Stomach (tissue), 4 donors: ENCODE results near the gene SPAG9.

ENCODE experiments used
- EP300 ChIP-seq: sonication (generic); formaldehyde crosslinking; IDR thresholded peaks from one replicate; pipeline ENCODE4 v1.6.1; 2017; ENCODE audit warnings: antibody characterized with exemption
- POLR2A ChIP-seq, 4 donors: fragments of 450-650 bp; IDR thresholded peaks; one replicate each; pipeline ENCODE4 v1.6.1; 2016; ENCODE audit warnings: antibody characterized with exemption in 4 of 4, control low read depth in 2 of 4, mild to moderate bottlenecking in 1 of 4, moderate library complexity in 1 of 4
- POLR2AphosphoS5 ChIP-seq, 3 donors: sonication (generic); formaldehyde crosslinking; IDR thresholded peaks; one replicate each; pipeline ENCODE4 v1.6.1; 2016; ENCODE audit warnings: antibody characterized with exemption in 3 of 3
- TF ChIP-seq, protein P1 (sequence below), 7 experiments: fragments of 450-650 bp in 4 of 7; fragments of 200-600 bp in 3 of 7; sonication (generic) in 3 of 7; IDR thresholded peaks; one replicate each; pipeline ENCODE4 v1.5.1; 2016 to 2019; ENCODE audit warnings: antibody characterized with exemption in 7 of 7, control low read depth in 2 of 7, mild to moderate bottlenecking in 1 of 7

DNA sequence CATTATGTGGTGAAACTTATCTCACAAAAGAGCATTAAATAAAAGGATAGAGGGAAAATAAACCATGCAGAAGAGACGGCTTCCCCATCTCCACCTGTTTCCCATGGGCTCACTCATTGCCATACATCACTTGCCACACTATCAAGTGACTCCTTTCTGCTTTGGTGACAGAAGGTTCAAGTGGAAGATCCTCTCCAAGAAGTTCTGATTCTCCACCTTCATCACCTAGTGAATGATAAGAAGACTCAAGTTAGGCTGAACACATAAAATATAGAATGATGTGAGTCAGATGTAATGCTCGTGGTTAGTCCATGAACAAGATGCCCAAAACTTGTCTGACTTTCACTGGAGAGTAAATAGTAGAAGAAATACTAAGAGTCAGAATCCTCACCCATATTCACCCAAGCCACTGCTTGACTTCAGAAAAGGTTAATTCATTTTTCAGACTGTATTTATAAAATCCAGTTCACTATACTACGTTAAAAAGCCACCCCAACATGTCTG is 154.5 kb downstream of the SPAG9 start:
- TF ChIP-seq, protein P1, sequence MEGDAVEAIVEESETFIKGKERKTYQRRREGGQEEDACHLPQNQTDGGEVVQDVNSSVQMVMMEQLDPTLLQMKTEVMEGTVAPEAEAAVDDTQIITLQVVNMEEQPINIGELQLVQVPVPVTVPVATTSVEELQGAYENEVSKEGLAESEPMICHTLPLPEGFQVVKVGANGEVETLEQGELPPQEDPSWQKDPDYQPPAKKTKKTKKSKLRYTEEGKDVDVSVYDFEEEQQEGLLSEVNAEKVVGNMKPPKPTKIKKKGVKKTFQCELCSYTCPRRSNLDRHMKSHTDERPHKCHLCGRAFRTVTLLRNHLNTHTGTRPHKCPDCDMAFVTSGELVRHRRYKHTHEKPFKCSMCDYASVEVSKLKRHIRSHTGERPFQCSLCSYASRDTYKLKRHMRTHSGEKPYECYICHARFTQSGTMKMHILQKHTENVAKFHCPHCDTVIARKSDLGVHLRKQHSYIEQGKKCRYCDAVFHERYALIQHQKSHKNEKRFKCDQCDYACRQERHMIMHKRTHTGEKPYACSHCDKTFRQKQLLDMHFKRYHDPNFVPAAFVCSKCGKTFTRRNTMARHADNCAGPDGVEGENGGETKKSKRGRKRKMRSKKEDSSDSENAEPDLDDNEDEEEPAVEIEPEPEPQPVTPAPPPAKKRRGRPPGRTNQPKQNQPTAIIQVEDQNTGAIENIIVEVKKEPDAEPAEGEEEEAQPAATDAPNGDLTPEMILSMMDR (IDR thresholded peaks at IDR 0.05) = no peak
- TF ChIP-seq POLR2AphosphoS5 (IDR thresholded peaks at IDR 0.05) = no peak
- no peak for TF ChIP-seq EP300
- no peak for TF ChIP-seq POLR2A (IDR thresholded peaks at IDR 0.05)
